22Rv1 (cell line): ENCODE data around the gene HIPK2.

ENCODE experiments used
- ZFX ChIP-seq: fragments of 450-650 bp; IDR thresholded peaks from 2 replicates; pipeline ENCODE4 v1.6.1; 2017; ENCODE audit warnings: antibody characterized with exemption, borderline replicate concordance
- TF ChIP-seq, protein P1 (sequence below): fragments of 450-650 bp; IDR thresholded peaks from 2 replicates; pipeline ENCODE4 v1.5.1; 2017; ENCODE audit warnings: mild to moderate bottlenecking

DNA sequence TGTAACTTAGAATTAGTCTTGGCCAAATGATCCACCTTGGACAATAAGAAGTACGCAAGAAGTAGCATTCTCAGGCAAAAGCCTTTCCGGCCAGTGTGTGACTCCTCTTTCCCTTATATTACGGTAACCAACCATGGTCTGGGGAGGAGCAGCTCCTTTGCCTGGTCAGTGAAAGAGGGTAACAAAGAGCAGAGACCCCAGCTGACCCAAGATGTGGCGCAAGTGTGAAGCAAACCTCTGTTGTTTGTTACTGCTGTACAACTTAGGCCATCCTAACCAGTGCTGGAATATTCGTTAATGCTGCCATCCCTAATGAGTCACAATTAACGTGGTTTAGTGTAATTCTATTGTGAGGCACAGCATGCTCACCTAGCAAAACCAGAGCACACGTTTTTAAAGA is 44.0 kb downstream of the HIPK2 start:
- TF ChIP-seq, protein P1, sequence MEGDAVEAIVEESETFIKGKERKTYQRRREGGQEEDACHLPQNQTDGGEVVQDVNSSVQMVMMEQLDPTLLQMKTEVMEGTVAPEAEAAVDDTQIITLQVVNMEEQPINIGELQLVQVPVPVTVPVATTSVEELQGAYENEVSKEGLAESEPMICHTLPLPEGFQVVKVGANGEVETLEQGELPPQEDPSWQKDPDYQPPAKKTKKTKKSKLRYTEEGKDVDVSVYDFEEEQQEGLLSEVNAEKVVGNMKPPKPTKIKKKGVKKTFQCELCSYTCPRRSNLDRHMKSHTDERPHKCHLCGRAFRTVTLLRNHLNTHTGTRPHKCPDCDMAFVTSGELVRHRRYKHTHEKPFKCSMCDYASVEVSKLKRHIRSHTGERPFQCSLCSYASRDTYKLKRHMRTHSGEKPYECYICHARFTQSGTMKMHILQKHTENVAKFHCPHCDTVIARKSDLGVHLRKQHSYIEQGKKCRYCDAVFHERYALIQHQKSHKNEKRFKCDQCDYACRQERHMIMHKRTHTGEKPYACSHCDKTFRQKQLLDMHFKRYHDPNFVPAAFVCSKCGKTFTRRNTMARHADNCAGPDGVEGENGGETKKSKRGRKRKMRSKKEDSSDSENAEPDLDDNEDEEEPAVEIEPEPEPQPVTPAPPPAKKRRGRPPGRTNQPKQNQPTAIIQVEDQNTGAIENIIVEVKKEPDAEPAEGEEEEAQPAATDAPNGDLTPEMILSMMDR = no peak
- TF ChIP-seq ZFX = no peak
